ENCODE data around the gene LRRC47.

Gene LRRC47

GRCh38 chr1:3746389-3746829 lies 49.9 kb downstream of the LRRC47 start:
- no peak for DNase-seq

DNA sequence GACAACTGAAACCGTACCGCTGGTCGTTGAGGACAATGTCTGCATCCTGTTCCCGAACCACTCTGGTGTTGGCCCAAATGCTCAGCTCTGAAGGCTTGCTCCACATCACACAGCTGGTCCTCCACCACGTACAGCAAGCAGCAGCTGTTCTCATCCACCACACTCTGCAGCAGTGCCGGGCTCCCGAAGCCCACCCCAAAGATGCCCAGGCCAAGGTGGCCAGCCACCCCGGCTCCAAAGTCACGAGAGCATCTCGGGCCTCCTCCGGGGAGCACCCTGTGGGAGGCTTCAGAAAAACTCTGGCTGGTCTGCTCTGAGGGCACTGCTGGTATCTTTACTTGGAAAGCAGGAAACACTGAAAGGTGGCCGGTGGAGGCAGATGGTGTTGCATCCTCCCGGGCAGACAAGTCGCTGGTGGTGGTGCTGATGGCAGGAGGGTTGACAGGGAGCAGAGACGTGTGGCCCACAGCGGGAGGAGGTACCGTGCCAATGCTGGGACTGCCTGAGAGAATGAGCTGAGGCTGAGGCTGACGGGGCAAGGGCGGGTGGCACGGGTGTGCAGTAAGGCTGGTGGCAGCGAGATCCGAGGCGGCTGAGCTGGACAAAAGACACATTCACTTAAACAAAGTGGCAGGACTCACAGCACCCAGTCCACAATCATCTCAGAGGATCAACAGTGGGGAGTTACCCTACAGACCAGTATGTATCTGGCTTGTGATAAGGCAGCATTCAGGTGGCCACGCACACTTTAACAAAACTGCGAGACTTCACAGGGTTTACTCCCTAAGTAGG lies 50.5 kb downstream of the LRRC47 start:
- DNase-seq, result no peak

DNA sequence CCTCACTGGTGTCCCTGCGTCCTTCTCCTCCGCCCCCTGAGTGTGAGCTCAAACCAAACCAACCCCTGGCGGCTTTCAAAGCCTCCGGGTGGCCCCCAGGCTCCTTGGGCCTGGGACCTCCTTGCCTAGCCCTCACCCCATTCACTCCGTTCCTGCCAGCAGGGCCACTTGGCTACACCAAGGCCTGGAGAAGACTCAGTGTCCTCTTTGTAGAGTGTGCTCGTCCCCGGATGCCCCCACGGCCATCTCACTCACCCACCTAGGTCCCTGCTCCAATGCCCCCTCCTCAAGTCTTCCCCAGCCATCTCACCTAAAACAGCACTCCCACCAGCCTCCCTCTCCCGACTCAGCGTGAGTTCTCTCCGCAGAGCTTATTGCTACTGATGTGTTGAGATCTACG lies 51.2 kb downstream of the LRRC47 start:
- no peak for DNase-seq

DNA sequence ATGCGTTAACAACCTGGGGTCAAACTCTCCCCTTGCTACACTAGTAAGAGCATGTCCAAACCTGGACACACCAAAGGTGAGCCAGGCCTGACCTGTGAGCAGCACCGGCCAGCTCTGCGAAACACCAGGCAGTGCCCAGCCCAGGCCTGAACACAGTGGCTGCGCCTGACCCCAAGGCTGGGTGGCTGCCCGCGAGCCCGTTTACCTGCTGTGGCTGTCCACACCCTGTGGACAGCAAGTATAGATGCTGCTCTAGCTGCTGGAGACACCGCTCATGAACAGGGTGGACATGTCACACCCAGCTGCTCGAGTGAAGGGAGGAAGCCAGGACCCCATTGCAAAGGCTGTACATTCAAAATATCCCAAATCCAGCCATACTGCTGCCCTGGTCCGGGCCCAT lies 51.7 kb downstream of the LRRC47 start:
- DNase-seq, result no peak

- DNase-seq, result no peak
Measured at GRCh38 chr1:3743826-3744225, 52.5 kb downstream of the LRRC47 start.

- DNase-seq, result no peak
Measured at GRCh38 chr1:3743421-3743820, 52.9 kb downstream of the LRRC47 start.

GRCh38 chr1:3742439-3743298 lies 53.6 kb downstream of the LRRC47 start:
- no peak for DNase-seq

DNA sequence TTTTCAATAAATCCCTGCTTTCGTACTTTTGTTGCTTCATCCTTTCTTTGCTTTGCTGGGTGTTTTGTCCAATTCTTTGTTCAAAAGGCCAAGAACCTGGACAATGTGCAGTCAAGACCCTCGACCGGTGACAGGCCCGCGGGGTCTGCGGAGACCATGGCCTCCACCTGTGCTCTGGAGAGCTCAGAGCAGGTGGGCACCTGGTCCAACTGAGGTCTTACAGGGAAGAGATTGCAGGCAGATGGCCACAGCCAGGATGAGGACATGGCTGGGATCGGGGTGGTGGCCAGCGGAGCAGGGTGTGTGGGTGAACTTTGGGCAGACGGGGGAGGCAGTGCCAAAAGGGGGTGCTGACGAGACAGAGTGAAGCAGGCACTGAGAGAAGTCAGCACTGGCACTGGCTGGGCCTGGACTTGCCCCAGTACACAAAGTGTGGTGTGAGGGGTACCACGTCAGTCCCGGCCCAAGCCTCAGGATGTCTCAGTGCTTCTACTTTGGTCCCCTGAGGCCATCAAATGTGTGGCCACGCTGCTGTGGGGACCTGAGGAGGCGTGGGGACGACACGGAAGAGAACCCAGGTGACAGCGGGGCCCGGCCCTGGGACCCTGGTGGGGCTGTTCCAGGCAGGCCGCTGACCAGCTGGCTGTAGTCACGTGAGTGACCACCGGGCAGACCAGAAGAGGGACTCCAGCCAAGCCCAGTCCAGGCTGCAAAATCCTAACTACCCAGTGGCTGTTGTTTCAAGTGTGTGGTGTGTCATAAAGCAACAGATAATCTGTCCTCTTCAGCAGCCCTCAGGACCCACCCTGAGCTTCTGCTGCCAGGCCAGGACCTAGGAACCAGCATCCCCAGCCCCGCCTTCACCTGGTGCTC lies 54.5 kb downstream of the LRRC47 start:
- DNase-seq, result no peak

- DNase-seq, result no peak
Measured at GRCh38 chr1:3740752-3741151, 55.5 kb downstream of the LRRC47 start.

- DNase-seq, result no peak
Measured at GRCh38 chr1:3740042-3740441, 56.3 kb downstream of the LRRC47 start.

DNA sequence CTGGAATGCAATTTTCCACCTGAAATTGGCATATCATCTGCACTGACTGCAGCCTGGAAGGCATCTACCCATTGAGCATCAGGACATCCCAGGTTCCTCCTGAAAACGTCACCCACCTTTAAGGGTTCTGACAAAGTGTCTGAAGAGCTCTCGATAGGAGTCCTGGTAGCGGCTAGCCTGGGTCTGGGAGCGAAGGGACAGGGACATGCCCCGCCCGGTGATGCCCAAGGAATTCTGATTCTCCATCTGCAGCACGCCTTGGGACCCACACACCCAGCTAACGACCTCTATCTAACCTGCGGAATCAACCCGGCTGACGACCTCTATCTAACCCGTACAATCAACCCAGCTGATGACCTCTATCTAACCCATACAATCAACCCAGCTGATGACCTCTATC lies 57.4 kb downstream of the LRRC47 start:
- no peak for DNase-seq

DNA sequence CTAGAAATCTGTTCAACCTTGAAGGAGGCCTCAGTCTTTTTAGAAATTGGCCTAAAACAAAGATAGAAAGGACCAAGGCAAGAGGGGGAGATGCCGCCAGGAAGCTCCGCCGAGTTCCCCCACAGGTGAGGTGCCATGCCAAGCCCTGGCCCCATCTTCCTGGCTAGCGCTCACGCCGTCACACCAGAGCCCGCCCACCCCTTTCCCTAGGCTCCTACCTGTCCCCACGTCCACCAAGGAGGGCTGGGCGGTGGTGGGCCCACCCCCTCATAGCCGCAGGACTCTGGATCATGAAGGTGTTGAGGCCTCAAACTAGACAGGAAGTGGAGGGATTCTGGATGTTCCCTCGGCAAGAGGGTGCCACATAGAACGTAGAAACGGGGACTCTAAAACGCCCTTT lies 59.6 kb downstream of the LRRC47 start:
- DNase-seq, result no peak

DNA sequence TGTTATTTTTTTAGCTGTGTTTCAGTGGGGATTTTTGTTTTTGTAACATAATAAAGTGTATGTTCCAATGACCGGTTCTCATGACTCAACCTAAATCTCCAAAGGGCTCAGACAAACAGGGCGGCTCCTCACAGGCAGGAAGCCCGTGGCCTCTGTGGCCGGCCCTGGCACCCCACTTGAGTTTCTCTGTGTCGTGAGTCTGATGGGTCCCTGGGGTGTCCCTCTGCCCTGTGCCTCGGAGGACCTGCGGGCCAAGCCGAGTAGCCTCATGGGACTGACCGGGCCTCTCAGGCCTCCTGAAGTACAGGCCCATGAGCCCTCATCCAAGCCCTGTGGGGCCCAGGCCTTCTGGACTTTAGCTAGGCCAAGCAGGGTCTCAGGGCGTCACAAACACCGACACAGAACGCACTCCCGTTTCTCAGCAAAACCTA lies 60.2 kb downstream of the LRRC47 start:
- no peak for DNase-seq

- DNase-seq, result no peak
Measured at GRCh38 chr1:3735688-3736087, 60.6 kb downstream of the LRRC47 start.

GRCh38 chr1:3735027-3735681 lies 61.1 kb downstream of the LRRC47 start:
- DNase-seq, result no peak

GRCh38 chr1:3734602-3735001 lies 61.7 kb downstream of the LRRC47 start:
- DNase-seq, result no peak

DNA sequence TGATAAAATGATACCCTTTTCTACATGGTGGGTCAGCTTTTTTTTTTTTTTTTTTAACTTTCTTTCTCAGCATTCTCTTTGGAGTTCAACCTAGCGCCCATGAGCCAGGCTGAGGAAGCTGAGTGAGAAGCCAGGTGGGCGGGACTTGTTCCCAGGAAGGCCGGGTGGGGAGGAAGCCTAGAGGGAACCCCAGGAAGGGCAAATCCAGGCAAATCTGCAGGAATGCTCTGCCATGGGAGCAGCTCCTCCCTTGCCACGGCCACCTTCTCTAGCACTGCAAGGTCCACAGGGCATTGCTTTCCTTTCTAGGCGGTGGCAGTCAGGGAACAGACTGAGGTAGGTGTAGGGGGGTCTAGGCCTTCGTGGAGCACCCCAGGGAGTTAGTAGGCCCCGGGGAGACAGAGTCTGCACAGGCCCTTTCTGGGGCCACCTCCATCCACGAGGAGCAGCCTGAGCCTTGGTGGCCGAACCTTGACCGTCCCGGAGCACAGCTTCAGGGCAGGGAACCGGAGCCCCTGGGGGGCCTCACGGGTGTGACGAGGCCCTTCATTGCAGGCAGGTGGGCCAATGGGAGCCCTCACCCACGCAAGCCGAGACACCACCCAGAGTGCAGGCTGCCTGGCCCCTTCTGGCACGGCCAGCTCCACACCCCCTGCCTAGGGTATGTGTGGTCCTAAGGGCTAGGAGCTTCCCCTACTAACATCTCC lies 62.3 kb downstream of the LRRC47 start:
- no peak for DNase-seq

DNA sequence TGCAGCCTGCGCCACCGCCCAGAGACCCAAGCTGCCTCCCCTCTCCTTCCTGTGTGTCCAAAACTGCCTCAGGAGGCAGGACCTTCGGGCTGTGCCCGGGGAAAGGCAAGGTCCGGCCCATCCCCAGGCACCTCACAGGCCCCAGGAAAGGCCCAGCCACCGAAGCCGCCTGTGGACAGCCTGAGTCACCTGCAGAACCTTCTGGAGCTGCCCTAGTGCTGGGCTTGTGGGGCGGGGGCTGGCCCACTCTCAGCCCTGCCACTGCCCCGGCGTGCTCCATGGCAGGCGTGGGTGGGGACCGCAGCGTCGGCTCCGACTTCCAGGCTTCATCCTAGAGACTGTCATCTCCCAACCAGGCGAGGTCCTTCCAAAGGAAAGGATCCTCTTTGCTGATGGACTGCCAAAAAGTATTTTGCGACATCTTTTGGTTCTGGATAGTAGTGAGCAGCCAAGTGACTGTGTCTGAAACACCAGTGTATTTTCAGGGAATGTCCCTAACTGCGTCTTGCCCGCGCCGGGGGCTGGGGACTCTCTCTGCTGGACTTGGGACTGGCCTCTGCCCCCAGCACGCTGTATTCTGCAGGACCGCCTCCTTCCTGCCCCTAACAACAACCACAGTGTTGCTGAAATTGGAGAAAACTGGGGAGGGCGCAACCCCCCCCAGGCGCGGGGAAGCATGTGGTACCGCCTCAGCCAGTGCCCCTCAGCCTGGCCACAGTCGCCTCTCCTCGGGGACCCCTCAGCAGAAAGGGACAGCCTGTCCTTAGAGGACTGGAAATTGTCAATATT lies 63.0 kb downstream of the LRRC47 start:
- DNase-seq, result no peak

GRCh38 chr1:3732434-3733093 lies 63.7 kb downstream of the LRRC47 start:
- DNase-seq, result no peak

Measured in stimulated activated CD4-positive, alpha-beta T cell treated with anti-CD3 and anti-CD28 coated beads, Interleukin-1b, Interleukin-23, amount 100 ng/mL, for 48 hours (primary cell).